ENCODE data around the gene FKBP4. TPM values are rescaled to one million over a fixed set of nuclear protein-coding genes. Genes with fewer than 3 reads are reported as not detected.

Gene FKBP4
- total and polyA plus RNA-seq, 2 of the 8 experiments (the other 6 are each of a cell fraction or from before 2014, with no cell fraction given): 72.6 to 243 TPM

DNA sequence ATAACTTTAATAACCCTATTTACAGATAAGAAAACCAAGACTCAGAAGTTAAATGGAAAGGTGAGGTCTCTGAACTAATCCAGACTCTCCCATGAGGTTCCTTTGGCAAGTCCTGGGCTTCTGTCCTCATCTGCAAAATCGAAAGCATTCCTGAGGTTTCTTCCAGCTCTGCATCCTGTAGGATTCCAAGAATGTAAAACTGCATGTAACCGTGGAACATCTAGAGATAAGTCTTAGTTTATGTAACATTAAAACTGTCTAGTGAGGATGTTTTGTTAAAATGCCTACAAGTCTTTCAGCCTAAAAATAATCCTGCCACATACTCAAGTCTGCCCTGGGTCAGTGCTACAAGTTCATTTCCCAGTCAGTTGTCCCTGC is 10.4 kb downstream of the FKBP4 start:
- Histone ChIP-seq H4K20me1 (replicated peaks in 1 of 2; ENCODE audit: control insufficient read depth in 1 of 2, insufficient read depth in 2 of 2, low read length in 2 of 2) (peaks cover 2 to 12% of the 10 kb centered on the region in 2 experiments), H2AFZ (ENCODE audit: low read length) (no peak overlapping the region), H3K23ac (ENCODE audit: insufficient read length) (no peak overlapping the region), H3K79me2 (ENCODE audit: control insufficient read depth in 1 of 2, insufficient read depth in 2 of 2, low read length in 2 of 2) (no peaks in the 10 kb centered on the region), H3K27ac (ENCODE audit: low read depth, low read length) (no peak overlapping the region), H4K91ac (replicated peaks; ENCODE audit: insufficient read length, low read length) (no peak overlapping the region), H3K4me2 (ENCODE audit: insufficient read depth in 1 of 2, low read depth in 2 of 2, low read length in 2 of 2) (no peak overlapping the region), H3K18ac (ENCODE audit: extremely low read depth, low read length) (no peak overlapping the region), H3K56ac (replicated peaks; ENCODE audit: insufficient read length, low read depth, low read length) (no peak overlapping the region), H2AK5ac (ENCODE audit: low read depth, low read length) (no peak overlapping the region), H2BK20ac (ENCODE audit: low read length) (no peak overlapping the region), H3K9me3 (ENCODE audit: insufficient read depth in 2 of 2, low read depth in 1 of 2, low read length in 1 of 2) (no peaks in the 10 kb centered on the region), H3K79me1 (ENCODE audit: low read depth, low read length) (no peaks in the 10 kb centered on the region), H4K5ac (ENCODE audit: insufficient read length, low read depth, low read length) (no peak overlapping the region), H3K9ac (replicated peaks in 1 of 4; ENCODE audit: extremely low read depth in 1 of 4, low read depth in 3 of 4, low read length in 3 of 4) (no peak overlapping the region), H3K4me1 (replicated peaks in 1 of 4; ENCODE audit: control insufficient read depth in 3 of 4, insufficient read depth in 4 of 4, low read length in 3 of 4) (no peaks in the 10 kb centered on the region), H3K23me2 (ENCODE audit: low read depth, low read length) (no peaks in the 10 kb centered on the region), H3K36me3 (ENCODE audit: control insufficient read depth in 2 of 4, insufficient read depth in 4 of 4, low read length in 3 of 4) (peaks cover 25 to 58% (median 42%) of the 10 kb centered on the region in 4 experiments), H3K14ac (ENCODE audit: insufficient read length) (no peak overlapping the region), H3K4ac (replicated peaks; ENCODE audit: insufficient read length, low read depth, low read length) (no peak overlapping the region), H2BK120ac (replicated peaks; ENCODE audit: low read depth, low read length) (no peak overlapping the region), H3K27me3 (replicated peaks in 1 of 4; ENCODE audit: control insufficient read depth in 3 of 4, extremely low read depth in 1 of 4, insufficient read depth in 3 of 4, low read length in 3 of 4) (no peaks in the 10 kb centered on the region), H3K4me3 (ENCODE audit: extremely low read depth in 1 of 4, insufficient read depth in 2 of 4, low read depth in 3 of 4, low read length in 4 of 4) (no peak overlapping the region), H2BK15ac (ENCODE audit: low read length) (no peak overlapping the region), H2BK5ac (ENCODE audit: low read depth, low read length) (no peak overlapping the region), H4K8ac (ENCODE audit: extremely low read depth, insufficient read depth, low read length) (no peak overlapping the region), H2BK12ac (ENCODE audit: low read depth, low read length) (no peak overlapping the region)
- WGBS, 2 experiments (ENCODE audit: extremely low coverage in 1 of 2, insufficient coverage in 1 of 2, insufficient read length in 1 of 2, insufficient replicate concordance in 2 of 2, low coverage in 1 of 2, low lambda C conversion rate in 2 of 2, missing lambda C conversion rate in 1 of 2): 94% methylated on average over 2 of the region's 2 CpGs; no CpG with 5 or more reads in 1 of the 2 experiments
- CTCF ChIA-PET (ENCODE audit: partially characterized antibody): interaction anchor here (1.4 to 1.7 kb wide), 2 partner anchors 9 to 21 kb away, joined by 4 to 5 read pairs; no protein-coding TSS in a partner anchor
- FAIRE-seq: no peak
- POLR2A ChIA-PET (ENCODE audit: partially characterized antibody): interaction anchor here (0.6 to 1.8 kb wide), 3 partner anchors 9 to 68 kb away, joined by 3 to 8 read pairs (median 4); no protein-coding TSS in a partner anchor
- no peak for DNase-seq (ENCODE audit: low read depth in 1 of 2, low spot score in 2 of 2)
- no peak for TF ChIP-seq GTF2F1 (IDR thresholded peaks at IDR 0.05; ENCODE audit: borderline replicate concordance, low read depth, low read length)
- TF ChIP-seq HDAC2 (IDR thresholded peaks at IDR 0.05; ENCODE audit: borderline replicate concordance in 1 of 2, low read depth in 2 of 2, low read length in 2 of 2): no peak
- TF ChIP-seq RFX5 (IDR thresholded peaks at IDR 0.05; ENCODE audit: borderline replicate concordance, low read depth, low read length): no peak
- TF ChIP-seq SP2 (IDR thresholded peaks at IDR 0.05; ENCODE audit: low read length): no peak
- TF ChIP-seq ASH2L (IDR thresholded peaks at IDR 0.05; ENCODE audit: low read length): no peak
- no peak for TF ChIP-seq FOSL1 (IDR thresholded peaks at IDR 0.05; ENCODE audit: insufficient read depth, low read depth, low read length)
- no peak for TF ChIP-seq TAF7 (optimal IDR thresholded peaks at IDR 0.05; ENCODE audit: borderline replicate concordance, low read depth, low read length)
- TF ChIP-seq, protein P1, sequence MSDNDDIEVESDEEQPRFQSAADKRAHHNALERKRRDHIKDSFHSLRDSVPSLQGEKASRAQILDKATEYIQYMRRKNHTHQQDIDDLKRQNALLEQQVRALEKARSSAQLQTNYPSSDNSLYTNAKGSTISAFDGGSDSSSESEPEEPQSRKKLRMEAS (IDR thresholded peaks at IDR 0.05): no peak
- TF ChIP-seq HDAC6 (IDR thresholded peaks at IDR 0.05; ENCODE audit: low read depth, low read length): no peak
- TF ChIP-seq POLR2AphosphoS5 (IDR thresholded peaks at IDR 0.05; ENCODE audit: low read depth, low read length): no peak
- no peak for TF ChIP-seq NANOG (IDR thresholded peaks at IDR 0.05; ENCODE audit: insufficient read depth, low read depth, low read length, poor library complexity, severe bottlenecking)
- no peak for TF ChIP-seq KDM4A (IDR thresholded peaks at IDR 0.05; ENCODE audit: low read depth, low read length, severe bottlenecking)
- no peak for TF ChIP-seq YY1 (IDR thresholded peaks at IDR 0.05; ENCODE audit: low read depth, low read length)
- no peak for TF ChIP-seq TCF12 (IDR thresholded peaks at IDR 0.05; ENCODE audit: low read depth, low read length)
- TF ChIP-seq BCL11A (IDR thresholded peaks at IDR 0.05; ENCODE audit: low read depth in 2 of 2, low read length in 2 of 2): no peak
